HG02642 (cell line): ENCODE results near the gene ZBTB7B.

ENCODE experiments used
- ATAC-seq: cut with Tn5 transposase; IDR thresholded peaks from one replicate; pipeline ENCODE4 v1.9.1; 2021; ENCODE audit warnings: mild to moderate bottlenecking; ENCODE audit not compliant: unreplicated experiment, poor library complexity

The ZBTB7B gene

GRCh38 chr1:155051777-155052398 lies 49.3 kb downstream of the ZBTB7B start:
- ATAC-seq = peak; percentile 7

- no peak for ATAC-seq
Observed at GRCh38 chr1:155052439-155053395, 50.1 kb downstream of the ZBTB7B start.

GRCh38 chr1:155053531-155054105 lies 51.0 kb downstream of the ZBTB7B start:
- ATAC-seq = no peak

GRCh38 chr1:155057104-155057503 lies 54.5 kb downstream of the ZBTB7B start:
- no peak for ATAC-seq

- no peak for ATAC-seq
Observed at GRCh38 chr1:155057788-155058211, 55.2 kb downstream of the ZBTB7B start.

- no peak for ATAC-seq
Observed at GRCh38 chr1:155060736-155061135, 58.1 kb downstream of the ZBTB7B start.

GRCh38 chr1:155061381-155062150 lies 59.0 kb downstream of the ZBTB7B start:
- ATAC-seq = peak; percentile 38

GRCh38 chr1:155062151-155062686 lies 59.6 kb downstream of the ZBTB7B start:
- ATAC-seq = no peak

GRCh38 chr1:155062702-155063411 lies 60.3 kb downstream of the ZBTB7B start:
- ATAC-seq = peak; percentile 8

GRCh38 chr1:155063550-155064110 lies 61.0 kb downstream of the ZBTB7B start, which contains the start of gene EFNA4:
Gene EFNA4 (plus strand): TSS chr1:155063740. CDS start chr1:155063824, 84 bp downstream.
- ATAC-seq = peak; percentile 78

GRCh38 chr1:155064111-155064831 lies 61.7 kb downstream of the ZBTB7B start:
- peak; percentile 14 for ATAC-seq

- no peak for ATAC-seq
Observed at GRCh38 chr1:155064832-155065429, 62.3 kb downstream of the ZBTB7B start.

- no peak for ATAC-seq
Observed at GRCh38 chr1:155066777-155067176, 64.2 kb downstream of the ZBTB7B start.
